GM21737 (cell line): Measurements from ENCODE around the gene GABRD.

Experiments
- ATAC-seq: cut with Tn5 transposase; IDR thresholded peaks from one replicate; pipeline ENCODE4 v1.9.1; 2021; ENCODE audit warnings: mild to moderate bottlenecking, moderate library complexity; ENCODE audit not compliant: unreplicated experiment

The GABRD gene

DNA sequence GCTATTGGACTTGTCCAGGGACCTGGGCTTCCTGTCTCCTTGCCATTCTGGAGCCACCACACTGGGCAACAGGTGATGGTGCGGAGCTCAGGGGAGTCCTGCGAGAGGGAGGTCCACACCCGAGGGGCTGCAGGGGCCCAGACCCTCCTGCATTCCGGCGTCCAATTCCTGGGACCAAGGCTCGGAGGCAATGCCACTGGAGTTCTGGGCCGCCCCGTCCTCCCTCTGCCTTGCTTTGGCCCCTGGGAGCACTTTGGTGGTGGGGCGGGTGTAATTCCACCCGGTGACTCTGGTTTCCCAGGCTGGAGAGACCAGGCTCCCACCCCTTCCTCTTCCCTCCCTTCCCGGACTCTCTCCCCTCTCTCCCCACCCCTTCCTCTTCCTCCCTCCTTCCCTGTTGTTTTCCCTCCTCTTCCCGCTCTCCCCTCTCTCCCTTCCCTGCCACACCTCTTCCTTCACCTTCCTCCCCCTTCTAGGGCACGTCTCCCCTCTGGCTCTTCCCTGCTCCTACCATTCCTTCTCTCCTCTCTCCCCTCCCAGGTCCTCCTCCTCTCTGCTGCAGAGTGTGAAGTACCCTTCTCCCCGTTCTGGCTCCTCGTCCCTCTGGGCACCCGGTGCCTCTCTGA lies 33.0 kb downstream of the GABRD start:
- ATAC-seq: no peak

DNA sequence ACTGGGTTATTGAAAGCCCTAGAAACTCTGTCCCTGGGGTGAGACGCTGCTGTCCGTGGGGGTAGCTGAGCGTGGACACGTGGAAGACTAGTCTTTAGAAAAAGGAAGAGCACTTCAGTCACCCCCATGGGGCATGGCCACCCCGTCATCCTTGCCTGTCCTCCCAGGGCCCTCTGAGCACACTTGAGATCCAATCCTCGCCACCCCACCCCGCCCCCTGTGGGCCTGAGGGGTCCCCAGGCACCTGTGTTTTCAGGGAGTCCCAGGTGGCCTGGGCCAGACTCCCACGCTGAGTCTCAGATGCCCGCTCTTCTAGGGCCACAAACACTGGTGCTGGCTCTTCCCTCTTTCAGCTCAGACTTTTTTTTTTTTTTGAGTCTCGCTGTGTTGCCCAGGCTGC lies 33.6 kb downstream of the GABRD start:
- ATAC-seq: no peak

DNA sequence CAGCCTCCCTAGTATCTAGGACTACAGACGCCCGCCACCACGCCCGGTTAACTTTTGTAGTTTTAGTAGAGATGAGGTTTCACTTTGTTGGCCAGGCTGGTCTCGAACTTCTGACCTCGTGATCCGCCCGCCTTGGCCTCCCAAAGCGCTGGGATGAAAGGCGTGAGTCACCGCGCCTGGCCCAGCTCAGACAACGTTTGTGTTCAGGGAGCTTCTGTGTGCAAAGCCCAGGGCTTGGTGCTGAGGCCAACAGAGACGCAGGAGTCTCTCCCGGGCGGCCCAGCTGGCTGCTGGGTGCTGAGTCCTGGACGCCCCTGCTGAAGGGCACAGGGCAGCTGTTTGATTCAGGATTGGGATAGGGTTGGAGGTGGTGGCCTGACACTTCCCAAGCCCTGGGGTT lies 34.1 kb downstream of the GABRD start:
- no peak for ATAC-seq

DNA sequence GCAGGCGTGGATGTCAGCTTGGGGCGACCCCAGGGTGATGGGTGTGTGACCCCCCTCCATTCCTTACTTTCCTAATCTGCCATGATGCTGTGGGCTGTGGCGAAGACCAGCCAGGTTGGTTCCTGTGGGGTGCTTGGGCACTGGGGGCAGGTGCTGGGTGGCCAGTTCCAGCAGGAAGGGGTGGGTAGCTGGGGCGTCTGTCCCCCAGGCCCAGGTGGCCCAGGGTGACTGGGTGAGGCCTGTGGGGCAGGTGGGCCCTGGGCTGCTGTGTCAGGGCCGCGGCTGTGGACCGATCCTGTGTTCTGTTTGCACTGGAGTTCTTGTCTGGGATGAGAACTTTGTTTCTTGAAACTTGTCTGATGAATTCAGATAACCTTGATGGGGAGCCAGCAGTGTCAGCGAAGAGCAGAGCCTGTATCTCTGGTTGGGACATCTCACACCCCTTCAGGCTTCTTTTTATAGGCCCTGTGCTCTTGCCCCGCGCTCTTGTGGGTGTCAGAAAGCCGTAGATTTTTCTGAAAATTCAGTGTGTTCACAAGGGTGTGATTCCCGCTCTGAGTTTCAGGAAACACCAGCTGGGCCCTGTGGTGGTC lies 34.7 kb downstream of the GABRD start:
- ATAC-seq: no peak

DNA sequence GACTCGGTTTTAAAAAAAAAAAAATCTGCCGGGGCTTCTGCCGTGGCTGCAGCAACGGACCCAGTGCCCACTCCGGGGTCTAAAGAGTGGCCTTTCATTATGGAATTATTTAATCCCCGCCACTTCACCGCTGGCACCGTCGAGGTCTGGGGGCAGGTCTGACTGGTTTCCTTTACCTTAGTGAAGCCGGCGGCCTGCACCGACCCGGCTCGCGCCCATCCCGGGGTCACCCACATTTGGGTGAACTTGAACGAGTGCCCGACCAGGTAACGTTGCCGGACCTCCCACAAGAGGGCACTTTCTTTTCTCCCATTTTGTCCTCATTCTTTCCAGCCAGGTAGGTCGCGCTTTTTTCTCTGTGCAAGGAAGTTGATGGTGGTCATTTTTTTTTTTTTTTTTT lies 35.4 kb downstream of the GABRD start:
- no peak for ATAC-seq

DNA sequence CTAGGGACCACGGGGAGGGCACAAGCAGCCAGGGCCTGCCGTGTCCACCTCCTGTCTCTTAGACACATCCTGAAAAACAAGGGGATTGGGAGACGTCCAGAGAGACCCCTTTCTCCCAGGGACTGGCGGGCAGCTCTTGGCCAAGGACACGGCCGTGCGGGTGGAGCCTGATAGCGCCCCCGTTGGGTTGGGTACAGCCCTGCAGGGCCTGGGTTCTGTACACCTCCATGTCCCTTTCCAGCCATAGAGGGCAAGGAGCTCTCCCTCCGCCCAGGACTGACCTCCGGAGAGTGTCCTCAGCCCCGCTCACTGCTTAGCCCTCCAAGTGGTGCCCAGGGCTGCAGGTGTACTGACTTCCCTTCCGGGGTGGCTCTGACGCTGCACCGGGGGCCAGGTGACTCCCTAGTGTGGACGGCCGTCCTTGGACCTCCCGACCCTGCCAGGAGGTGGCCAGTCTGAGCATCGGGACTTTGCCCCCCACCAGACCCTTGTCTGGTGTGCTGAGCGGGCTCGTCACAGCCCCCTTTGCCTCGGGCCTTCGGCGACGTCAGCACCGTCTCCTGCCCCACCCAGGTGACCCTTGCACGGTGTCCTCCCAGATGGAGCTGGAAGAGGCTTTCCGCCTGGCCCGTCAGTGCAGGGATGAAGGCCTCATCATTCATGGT lies 36.9 kb downstream of the GABRD start:
- no peak for ATAC-seq

DNA sequence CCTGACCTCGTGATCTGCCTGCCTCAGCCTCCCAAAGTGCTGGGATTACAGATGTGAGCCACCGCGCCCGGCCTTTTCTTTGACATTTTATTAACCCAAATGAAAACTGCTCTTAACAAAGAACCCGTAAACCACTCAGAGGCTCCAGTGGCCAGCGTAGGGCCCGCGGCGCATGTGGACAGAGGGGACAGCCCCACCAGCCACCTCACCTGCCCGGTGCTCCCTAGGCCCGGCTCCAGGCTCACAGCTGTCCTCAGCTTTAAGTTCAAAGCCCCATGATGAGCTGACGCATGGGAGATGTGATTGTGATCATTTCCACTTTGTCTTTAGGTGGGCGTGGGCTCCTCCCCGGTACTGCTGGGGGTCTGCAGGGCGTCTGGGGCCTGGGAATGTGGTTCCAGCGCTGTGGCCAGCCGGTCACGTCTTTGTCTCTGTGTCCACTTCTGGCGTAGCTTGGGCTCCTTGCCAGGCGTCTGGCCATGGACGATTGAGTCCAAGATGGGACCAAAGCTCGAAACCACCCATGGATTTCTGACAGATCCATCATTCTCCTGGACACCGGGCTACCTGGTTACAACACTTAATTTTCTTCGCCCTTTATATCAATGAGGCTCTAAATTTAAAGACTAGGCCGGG lies 37.9 kb downstream of the GABRD start:
- ATAC-seq: no peak

DNA sequence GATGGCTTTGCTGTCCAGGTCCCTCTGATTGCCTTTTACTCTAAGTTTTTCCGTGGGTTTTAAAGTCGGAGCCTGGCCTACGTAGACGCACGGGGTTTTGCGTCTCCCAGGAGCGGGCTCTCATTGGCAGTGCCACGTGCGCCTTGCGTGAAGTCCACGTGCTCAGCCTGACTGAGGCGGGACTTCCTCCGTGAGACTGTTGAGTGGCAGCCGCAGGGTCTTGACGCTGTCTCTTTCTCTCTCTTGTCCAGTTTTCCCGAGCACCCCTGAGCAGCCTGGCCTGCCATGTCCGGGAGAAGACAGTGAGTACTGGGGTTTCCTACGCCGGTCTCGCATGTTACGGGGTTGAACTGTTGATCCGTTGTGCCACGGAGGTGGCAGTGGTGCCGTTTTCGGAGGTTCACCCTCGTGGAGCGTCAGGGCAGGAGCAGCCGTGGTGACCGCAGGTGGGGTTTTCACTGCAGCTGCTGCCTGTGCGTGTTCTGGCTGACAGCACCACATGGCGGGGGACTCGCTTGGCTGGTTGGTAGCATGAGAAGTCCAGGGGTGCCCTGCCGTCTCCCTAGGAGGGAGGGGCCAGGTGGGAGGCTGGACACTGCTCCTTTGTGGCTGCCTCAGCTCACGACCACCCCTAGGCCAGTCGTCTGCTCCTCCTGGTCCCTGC lies 40.3 kb downstream of the GABRD start:
- ATAC-seq: no peak

DNA sequence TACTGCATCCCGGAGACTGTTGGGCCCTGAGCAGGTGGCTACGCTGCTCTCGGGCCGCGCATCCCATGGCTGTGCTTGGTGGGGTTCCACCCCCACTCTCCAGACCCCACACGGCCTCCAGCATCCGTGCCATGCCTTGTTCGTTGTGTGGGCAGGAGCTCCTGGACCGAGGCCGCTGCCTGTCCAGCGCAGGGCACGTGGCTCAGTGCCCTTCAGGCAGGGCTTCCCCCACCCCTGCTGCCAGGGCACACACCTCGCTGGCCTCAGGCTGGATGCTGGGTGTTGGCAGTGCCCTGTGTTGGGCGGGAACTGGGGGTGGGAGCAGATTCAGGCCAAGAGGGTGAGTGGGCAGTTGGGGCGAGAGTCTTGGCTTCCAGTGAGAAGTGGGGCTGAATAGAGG lies 40.9 kb downstream of the GABRD start:
- ATAC-seq: no peak

DNA sequence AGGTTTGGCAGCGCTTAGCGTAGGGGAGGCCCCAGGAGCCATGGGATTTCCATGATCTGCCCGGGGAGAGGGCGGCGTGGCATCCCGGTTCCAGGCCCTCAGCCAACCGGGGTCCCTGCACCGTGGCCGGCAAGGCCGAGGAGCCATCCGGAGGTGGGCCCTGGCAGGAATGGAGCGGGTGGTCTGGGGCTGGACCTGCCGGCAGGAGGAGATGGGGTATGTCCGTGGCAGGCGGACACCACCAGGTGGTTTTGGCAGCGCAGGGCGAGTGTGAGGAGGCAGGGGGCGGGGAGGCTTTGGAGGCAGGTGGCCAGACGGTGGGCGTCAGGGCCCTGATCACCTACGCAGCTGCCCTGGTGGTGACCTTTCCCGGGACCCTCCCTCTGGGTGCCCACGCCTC lies 41.4 kb downstream of the GABRD start:
- no peak for ATAC-seq

DNA sequence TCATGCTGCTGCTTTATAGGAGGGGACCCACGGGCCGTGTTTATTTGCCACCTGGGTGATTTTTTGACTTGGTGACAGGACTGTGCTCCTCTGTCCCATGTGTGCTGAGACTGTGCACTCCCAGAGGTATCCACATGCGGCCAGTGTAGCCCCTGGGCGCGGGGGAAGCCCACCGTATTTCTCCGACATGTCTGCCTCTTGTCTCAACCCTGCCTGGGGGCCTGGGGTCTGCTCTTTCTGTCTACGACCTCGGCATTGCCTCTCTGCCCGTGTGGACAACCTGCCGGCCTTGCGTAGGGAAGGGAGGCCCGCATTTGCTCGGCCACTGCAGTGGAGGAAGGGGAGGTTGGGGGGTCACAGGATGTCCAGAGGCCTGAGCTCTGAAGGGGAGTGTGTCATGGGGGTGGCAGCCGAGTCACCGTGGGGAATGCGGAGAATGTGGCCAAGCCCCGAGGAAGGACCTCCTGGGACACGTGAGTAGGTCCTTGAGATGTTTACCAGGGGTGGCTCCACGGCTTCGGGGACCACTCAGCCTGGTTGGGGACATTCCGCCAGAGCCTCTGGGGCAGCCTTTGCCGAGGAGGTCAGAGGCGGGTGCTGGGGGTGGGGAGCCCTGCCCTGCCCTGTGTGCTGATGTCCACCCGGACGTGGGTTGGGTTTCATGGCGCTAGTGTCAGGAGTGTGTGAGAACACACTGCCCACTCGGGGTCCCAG lies 42.1 kb downstream of the GABRD start:
- no peak for ATAC-seq

DNA sequence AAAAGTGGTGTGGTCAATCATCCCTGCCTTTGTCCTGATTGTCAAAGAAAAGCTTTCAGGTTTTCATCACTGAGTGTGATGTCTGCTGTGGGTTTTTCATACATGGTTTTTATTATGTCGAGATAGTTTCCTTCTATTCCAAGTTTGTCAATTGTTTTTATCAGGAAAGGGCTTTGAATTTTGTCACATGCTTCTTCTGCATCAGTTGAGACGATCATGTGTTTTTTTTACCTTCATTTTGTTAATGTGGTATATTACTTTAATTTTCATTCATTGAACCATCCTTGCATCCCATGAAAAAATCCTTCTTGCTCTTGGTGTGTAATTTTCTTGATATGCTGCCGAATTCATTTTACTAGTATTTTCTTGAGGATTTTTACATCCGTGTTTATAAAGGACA lies 46.6 kb downstream of the GABRD start:
- no peak for ATAC-seq

DNA sequence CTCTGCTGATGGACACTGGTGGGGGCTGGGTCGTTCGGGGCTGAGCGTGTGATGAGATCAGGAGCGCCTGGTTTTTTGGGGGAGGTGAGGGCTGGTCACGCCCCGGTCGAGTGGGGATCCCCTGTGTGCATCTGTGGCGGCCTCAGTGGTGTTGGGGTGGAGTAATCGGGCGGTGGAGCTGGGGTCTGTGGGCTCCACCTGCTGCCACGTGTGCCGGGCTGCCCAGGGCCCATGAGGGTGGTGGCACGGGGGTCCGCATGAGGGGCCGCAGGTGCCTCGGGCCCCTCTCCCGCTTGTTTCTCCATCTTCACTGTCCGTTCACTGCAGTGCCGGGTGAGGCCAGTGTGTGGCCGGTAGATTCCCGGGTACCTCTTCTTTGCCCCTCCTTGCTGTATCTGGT lies 48.2 kb downstream of the GABRD start:
- no peak for ATAC-seq

DNA sequence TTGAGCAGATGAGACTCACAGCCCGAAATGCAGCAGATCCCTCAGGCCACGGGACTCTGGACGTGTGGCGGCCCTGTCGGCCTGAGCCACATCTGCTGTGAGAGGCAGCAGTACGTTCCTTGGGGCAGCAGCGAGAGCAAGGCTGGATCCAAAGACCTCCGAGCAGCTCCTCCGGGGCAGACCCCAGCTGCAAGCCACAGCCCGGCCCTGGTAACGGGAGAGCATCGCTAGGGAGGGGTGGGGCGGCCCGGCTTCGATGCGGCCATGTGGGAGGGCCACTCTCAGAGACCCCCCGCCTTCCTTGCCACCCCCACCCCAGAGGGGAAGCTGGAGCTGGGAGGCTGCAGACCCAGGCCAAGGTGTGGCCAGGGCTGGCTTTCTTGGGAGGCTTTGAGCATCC lies 48.8 kb downstream of the GABRD start:
- no peak for ATAC-seq

DNA sequence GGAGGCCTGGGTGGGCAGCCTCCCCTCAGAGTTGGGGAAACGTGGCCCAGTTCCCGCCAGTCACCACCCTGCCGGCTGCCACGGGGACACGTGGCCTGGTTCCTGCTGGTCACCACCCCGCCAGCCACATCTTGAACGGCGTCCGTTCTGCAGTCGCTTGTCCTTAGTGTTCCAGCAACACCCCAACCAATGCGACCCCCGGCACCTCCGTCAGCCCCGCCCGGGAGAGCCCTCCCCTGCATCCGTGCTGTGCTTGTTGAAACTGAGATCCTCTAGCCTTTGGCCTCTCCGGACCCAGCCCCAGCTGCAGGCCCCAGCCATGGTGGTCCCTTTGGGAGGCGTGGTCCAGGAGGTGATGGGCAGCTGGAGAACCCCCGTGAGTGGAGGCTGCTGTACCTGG lies 49.8 kb downstream of the GABRD start:
- no peak for ATAC-seq

DNA sequence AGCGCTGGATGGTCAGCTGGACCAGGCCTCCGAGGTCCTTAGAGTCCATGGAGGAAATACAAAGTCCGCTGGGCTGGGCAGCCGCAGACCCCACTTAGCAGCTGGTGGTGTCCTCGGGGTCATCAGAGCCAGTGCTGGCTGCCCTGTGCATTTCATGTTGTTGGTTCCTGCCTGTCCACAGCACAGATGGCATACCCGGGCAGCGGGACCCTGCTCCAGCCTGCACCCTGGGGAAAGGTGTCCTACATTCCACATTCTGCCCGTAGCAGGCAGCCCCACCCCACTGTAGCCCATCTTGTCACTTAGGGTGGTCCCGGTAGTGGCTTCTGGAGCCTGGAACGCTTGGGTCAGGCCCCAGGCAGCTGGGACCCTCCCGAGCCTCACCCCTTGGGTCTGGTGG lies 50.9 kb downstream of the GABRD start:
- ATAC-seq: no peak

DNA sequence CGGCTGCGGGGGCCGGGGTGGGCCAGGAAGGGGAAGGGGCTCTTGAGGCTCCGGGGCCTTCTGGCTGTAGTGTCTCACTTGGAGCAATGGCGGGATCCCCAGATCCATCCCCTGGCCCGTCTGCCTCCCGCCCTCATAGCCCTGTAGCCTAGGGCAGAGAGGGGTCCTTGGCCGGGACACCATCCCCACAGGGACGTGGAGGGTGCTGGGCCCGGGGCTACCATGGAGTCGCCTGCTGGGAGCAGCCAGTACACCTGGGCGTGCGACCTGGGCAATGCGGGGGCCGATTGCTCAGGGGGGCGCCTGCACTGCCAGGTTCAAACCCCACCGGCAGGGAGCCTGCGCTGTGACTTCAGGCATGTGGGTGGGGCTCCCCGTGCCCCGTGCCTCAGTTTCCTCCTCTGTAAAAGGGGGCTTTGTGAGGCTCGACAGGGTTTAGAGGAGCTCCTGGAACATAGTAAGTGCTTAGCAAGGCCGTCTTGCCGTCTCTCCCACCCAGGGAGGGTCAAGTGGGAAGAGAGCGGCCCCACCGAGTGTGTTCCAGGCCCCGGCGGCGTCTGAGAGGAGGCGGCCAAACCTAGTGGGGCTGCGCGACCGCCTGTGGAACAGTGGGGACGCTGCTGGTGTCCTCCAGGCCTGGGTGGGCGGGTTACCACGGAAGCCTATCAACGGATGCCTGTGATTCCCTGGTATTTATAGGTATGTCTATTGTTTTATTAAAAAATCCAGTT lies 51.8 kb downstream of the GABRD start:
- no peak for ATAC-seq

DNA sequence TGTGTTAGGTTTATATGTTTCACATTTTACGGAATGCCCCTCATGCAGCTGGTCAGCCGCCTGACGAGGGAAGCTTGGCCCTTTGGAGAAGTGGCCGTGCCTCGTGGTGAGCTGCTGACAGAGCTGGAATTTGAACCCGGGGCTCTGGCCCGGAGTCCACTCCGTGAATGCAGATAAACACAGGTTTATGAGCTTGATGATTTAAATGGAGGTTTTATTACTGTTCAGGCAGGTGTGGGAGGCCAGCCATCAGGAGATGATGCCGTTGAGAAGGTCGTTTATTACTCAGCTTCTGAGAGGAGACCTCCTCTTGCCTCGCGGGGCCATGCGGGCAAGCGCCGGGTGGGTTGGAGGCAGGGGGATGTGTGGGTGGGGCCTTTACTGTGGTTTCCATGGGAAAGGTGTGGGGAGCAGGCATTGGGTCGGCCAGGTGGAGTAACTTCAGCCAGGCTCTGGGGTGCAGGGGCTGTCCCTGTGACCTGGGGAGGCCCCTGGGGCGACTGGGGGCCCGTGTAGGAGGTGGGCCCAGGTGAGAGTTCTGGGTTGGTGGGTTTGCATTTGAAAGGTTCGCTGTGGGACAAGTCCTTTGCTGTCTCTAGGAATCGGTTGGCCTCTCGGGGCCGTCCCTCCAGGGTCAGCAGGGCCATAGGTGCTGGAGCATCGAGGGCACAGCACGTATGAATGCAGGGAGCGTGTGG lies 53.1 kb downstream of the GABRD start:
- no peak for ATAC-seq

DNA sequence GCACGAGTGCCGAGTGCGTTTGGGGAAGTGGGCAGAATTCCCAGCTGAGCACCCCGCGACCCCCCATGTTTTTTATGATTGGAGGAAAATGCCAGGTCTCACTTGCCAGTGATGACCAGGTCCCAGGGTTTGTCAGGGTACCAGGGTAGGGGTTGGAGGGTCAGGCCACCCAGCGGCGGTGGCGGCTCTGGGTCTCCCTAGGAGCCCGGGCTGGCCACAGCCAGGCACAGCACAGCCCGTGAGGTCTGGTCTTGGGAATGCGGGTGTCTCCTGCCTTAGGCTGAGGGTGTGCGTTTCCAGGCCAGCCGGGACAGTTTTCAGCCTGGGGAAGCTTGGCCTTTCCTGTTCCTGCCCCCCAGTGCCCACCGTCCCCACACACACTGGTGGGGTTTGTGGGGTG lies 53.7 kb downstream of the GABRD start:
- no peak for ATAC-seq
